ENCODE data around the gene GLIPR2. TPM values are rescaled to one million over a fixed set of nuclear protein-coding genes. Genes with fewer than 3 reads are reported as not detected.

The GLIPR2 gene, protein sequence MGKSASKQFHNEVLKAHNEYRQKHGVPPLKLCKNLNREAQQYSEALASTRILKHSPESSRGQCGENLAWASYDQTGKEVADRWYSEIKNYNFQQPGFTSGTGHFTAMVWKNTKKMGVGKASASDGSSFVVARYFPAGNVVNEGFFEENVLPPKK
- 36.0 and 105 TPM in 2 replicates for total RNA-seq (ENCODE audit: low replicate concordance)

DNA sequence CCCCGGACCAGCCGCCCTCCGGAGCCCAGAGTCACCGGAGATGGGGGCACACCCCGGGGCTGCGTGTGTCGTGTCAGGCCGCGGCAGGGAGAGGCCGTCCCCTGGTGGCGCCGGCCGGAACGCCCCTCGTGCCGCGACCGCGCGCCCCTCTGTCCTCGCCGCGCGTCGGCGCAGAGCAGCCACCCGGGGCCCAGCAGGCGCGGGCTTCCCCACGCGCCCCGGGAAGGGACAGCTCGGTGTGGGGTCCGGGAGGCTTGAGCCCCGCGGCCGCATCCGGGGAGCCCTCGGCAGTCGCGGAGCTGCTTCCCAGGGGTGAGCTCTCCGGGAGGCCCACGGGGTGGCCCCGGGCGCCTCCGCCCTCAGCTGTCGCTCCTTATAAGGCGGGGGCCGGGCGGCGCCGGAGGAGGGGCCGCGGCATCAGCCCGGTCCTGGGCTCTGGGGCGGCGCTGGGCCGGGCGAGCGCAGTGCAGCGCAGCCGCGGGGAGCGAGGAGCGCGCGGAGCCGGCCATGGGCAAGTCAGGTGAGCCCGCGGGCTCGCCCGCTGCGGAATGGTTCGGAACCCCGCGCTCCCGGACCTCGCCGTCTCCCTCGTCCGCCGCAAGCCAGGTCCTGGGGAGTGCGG lies at the start of gene GLIPR2:
TSS of gene GLIPR2 (plus strand) at position 462 of the 622 bp plus-strand sequence. CDS start at position 508, 46 bp downstream.

DNA sequence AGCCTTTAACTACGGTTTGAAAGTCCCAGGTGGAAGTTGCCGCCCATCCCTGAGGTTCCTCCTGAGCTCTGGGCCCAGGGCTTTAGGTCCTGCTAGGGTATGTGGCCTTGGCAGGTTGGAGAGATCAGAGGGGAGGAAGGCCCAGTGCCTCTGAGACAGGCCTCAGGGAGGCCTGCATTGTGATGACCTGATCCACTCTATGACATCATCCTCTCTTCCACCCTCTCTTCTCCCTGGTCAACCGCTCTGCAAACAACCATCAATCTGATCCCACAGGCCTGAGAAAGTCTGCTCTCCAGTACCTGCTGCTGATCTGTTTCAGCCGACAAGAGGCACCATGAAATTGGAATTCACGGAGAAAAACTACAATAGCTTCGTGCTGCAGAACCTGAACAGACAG lies 32.6 kb downstream of the GLIPR2 start, which contains the start of gene CCIN:
TSS of gene CCIN (plus strand) at position 223 of the 400 bp plus-strand sequence. CDS start at position 338, 115 bp downstream.

DNA sequence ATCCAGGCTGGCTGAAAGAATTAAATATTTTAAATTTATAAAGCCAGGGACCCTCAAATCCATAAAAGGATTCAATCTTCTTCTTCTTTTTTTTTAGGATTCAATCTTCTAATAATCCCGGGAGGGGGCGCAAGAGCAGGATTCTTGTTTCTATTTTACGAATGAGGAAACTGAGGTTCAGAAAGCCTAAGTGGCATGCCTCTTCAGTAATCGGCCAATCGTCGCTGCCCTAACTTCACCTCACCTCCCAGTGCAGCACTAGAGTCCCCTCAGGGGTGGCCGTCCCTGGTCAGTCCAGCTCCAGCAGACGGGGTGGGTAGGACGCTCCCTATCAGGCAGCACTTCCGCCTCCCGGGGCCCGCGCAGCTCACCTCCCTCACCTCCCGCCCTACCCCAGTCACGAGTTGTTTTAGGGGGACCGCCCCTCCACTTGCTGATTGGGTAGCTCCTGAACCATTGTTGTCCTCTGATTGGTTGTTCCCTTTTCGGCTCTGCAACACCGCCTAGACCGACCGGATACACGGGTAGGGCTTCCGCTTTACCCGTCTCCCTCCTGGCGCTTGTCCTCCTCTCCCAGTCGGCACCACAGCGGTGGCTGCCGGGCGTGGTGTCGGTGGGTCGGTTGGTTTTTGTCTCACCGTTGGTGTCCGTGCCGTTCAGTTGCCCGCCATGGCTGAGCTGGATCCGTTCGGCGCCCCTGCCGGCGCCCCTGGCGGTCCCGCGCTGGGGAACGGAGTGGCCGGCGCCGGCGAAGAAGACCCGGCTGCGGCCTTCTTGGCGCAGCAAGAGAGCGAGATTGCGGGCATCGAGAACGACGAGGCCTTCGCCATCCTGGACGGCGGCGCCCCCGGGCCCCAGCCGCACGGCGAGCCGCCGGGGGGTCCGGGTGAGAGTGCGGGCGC lies 54.1 kb downstream of the GLIPR2 start, which contains the start of gene CLTA:
TSS of gene CLTA (plus strand) at position 534 of the 902 bp plus-strand sequence. CDS start at position 670, 136 bp downstream.

Other genes starting within 250 kb of the GLIPR2 start
- gene HRCT1, start 230.5 kb upstream of the GLIPR2 start, total RNA-seq (ENCODE audit: low replicate concordance): 12.0 TPM in 1 of 2 replicates, not detected in the other
- 0.12 and 0.68 TPM in 2 replicates for gene SPAAR, start 227.2 kb upstream of the GLIPR2 start, total RNA-seq (ENCODE audit: low replicate concordance)
- gene OR2S2, start 178.6 kb upstream of the GLIPR2 start, total RNA-seq (ENCODE audit: low replicate concordance): 0.08 TPM in 1 of 2 replicates, not detected in the other
- gene RECK, start 99.8 kb upstream of the GLIPR2 start, total RNA-seq (ENCODE audit: low replicate concordance): 39.6 and 44.8 TPM in 2 replicates
- 2.2 and 5.2 TPM in 2 replicates for gene CCIN, start 32.7 kb downstream of the GLIPR2 start, total RNA-seq (ENCODE audit: low replicate concordance)
- 185 and 417 TPM in 2 replicates for gene CLTA, start 54.2 kb downstream of the GLIPR2 start, total RNA-seq (ENCODE audit: low replicate concordance)
- gene GNE, start 121.7 kb downstream of the GLIPR2 start, total RNA-seq (ENCODE audit: low replicate concordance): 18.1 and 25.9 TPM in 2 replicates